HT-29 (cell line): ENCODE measurements around the gene CD99L2. TPM values are rescaled to one million over a fixed set of nuclear protein-coding genes. Genes with fewer than 3 reads are reported as not detected.
A peak's percentile ranks its signal among the peaks of the same experiment; 100 is the strongest.

Experiments used
- DNase-seq: peaks from one replicate; pipeline ENCODE4 v3.0.0-alpha.2; 2015; ENCODE audit warnings: low spot score
- total RNA-seq: library from RNA; depleted of rRNA; stranded (reverse); fragments of >200 nt; shearing (Covaris generic); gene quantifications from 2 replicates; pipeline ENCODE4 v1.2.3, GENCODE V29; 2014; rRNA removed

CD99L2 gene
- total RNA-seq: 3.3 and 3.8 TPM in 2 replicates

- peak; percentile 88 for DNase-seq
These were observed at the start of gene CD99L2 for GRCh38 chrX:150898343-150899190. CD99L2 (minus strand) TSS chrX:150898668; CDS start chrX:150898588, 80 bp downstream.

- DNase-seq: no peak
These were observed 45.8 kb upstream of the CD99L2 start for GRCh38 chrX:150944233-150944632.

GRCh38 chrX:150942942-150943594 is 44.6 kb upstream of the CD99L2 start:
- DNase-seq: no peak

- no peak for DNase-seq
These were observed 43.1 kb upstream of the CD99L2 start for GRCh38 chrX:150941580-150941979.

- DNase-seq: no peak
These were observed 42.5 kb upstream of the CD99L2 start for GRCh38 chrX:150940844-150941495.

GRCh38 chrX:150936556-150936955 is 38.1 kb upstream of the CD99L2 start:
- no peak for DNase-seq

- DNase-seq: no peak
These were observed 37.0 kb upstream of the CD99L2 start for GRCh38 chrX:150935467-150935866.

GRCh38 chrX:150934453-150934852 is 36.0 kb upstream of the CD99L2 start:
- no peak for DNase-seq

- no peak for DNase-seq
These were observed 35.5 kb upstream of the CD99L2 start for GRCh38 chrX:150933945-150934350.

- DNase-seq: no peak
These were observed 30.6 kb upstream of the CD99L2 start for GRCh38 chrX:150929058-150929457.

- no peak for DNase-seq
These were observed 28.3 kb upstream of the CD99L2 start for GRCh38 chrX:150926791-150927190.

- DNase-seq: no peak
These were observed 27.8 kb upstream of the CD99L2 start for GRCh38 chrX:150926304-150926703.

GRCh38 chrX:150919401-150919800 is 20.9 kb upstream of the CD99L2 start:
- no peak for DNase-seq

- no peak for DNase-seq
These were observed 15.0 kb upstream of the CD99L2 start for GRCh38 chrX:150913511-150913910.

- DNase-seq: no peak
These were observed 9.0 kb upstream of the CD99L2 start for GRCh38 chrX:150907474-150907873.

GRCh38 chrX:150906694-150907093 is 8.2 kb upstream of the CD99L2 start:
- no peak for DNase-seq

- no peak for DNase-seq
These were observed 6.8 kb upstream of the CD99L2 start for GRCh38 chrX:150905293-150905692.

- DNase-seq: no peak
These were observed 4.6 kb upstream of the CD99L2 start for GRCh38 chrX:150903110-150903508.

GRCh38 chrX:150902434-150903109 is 4.1 kb upstream of the CD99L2 start:
- DNase-seq: no peak

- DNase-seq: peak; percentile 30
These were observed 806 bp upstream of the CD99L2 start for GRCh38 chrX:150899191-150899757.
